A673 (cell line): ENCODE measurements around the gene USP19. TPM values are rescaled to one million over a fixed set of nuclear protein-coding genes. Genes with fewer than 3 reads are reported as not detected.

Experiments
- BruUV-seq: library from RNA; stranded (reverse); fragments of 400-500 nt; replicated peaks from 2 replicates; lab custom pipeline; 2021; lab: Mats Ljungman, UMichigan
- CTCF ChIA-PET: fragments of 300-600 bp; sonication (Branson Sonifier 250); formaldehyde crosslinking; loops from one replicate; lab custom pipeline; 2022; ENCODE audit warnings: antibody characterized with exemption; lab: Charles Lee
- POLR2A ChIA-PET: fragments of 300-600 bp; sonication (Branson Sonifier 250); formaldehyde crosslinking; loops from one replicate; lab custom pipeline; 2022; ENCODE audit warnings: antibody characterized with exemption; ENCODE audit not compliant: low non-redundant PET; lab: Charles Lee
- DNase-seq: peaks from one replicate; pipeline ENCODE4 v3.0.0-alpha.2; 2015; ENCODE audit warnings: low spot score
- H3K27ac ChIP-seq: fragments of 200-600 bp; sonication (generic); 2 replicates; pipeline ENCODE4 v1.5.1; 2016; ENCODE audit warnings: mixed run types, low read depth, mild to moderate bottlenecking, mixed read lengths, antibody characterized with exemption, low read length; ENCODE audit not compliant: poor library complexity, severe bottlenecking
- H3K27me3 ChIP-seq: fragments of 200-600 bp; sonication (generic); replicated peaks from 2 replicates; pipeline ENCODE4 v1.6.1; 2017; ENCODE audit warnings: mixed run types, low read depth, mild to moderate bottlenecking, mixed read lengths, antibody characterized with exemption, low read length; ENCODE audit not compliant: insufficient read depth, poor library complexity
- H3K36me3 ChIP-seq: fragments of 200-600 bp; sonication (generic); 2 replicates; pipeline ENCODE4 v1.6.1; 2016; ENCODE audit warnings: mixed run types, mild to moderate bottlenecking, mixed read lengths, antibody characterized with exemption, low read length; ENCODE audit not compliant: insufficient read depth, poor library complexity, severe bottlenecking
- H3K4me1 ChIP-seq: fragments of 200-600 bp; sonication (generic); 2 replicates; pipeline ENCODE4 v1.6.1; 2017; ENCODE audit warnings: mixed run types, mild to moderate bottlenecking, mixed read lengths, antibody characterized with exemption, low read length; ENCODE audit not compliant: insufficient read depth, poor library complexity, severe bottlenecking
- H3K4me3 ChIP-seq: fragments of 200-600 bp; sonication (generic); 2 replicates; pipeline ENCODE4 v1.5.1; 2016; ENCODE audit warnings: low read depth, mixed run types, mild to moderate bottlenecking, mixed read lengths, low read length; ENCODE audit not compliant: poor library complexity, severe bottlenecking
- H3K9me3 ChIP-seq: fragments of 200-600 bp; sonication (generic); 2 replicates; pipeline ENCODE4 v1.6.1; 2016; ENCODE audit warnings: mixed run types, low read depth, mild to moderate bottlenecking, mixed read lengths, antibody characterized with exemption, low read length; ENCODE audit not compliant: poor library complexity, severe bottlenecking
- CTCF ChIP-seq: fragments of 300-800, 200-600 bp; sonication (generic); conservative IDR thresholded peaks from 2 replicates; pipeline ENCODE4 v1.5.1; 2017; ENCODE audit warnings: low read depth, mild to moderate bottlenecking, antibody characterized with exemption, low read length, moderate library complexity, mixed read lengths
- EZH2 ChIP-seq: fragments of 200-600 bp; sonication (generic); IDR thresholded peaks from 2 replicates; pipeline ENCODE4 v1.6.1; 2017; ENCODE audit warnings: borderline replicate concordance, low read depth, mild to moderate bottlenecking, mixed read lengths, antibody characterized with exemption, low read length; ENCODE audit not compliant: poor library complexity, severe bottlenecking
- intact Hi-C: fragments of 100-400 bp; cut with micrococcal nuclease; formaldehyde crosslinking; loops from one replicate; pipeline ENCODE4 v1.10.0; 2022; ENCODE audit not compliant: unreplicated experiment
- total RNA-seq: library from RNA; stranded (reverse); gene quantifications from 2 replicates; pipeline ENCODE4 v1.2.3, GENCODE V29; 2021

Gene USP19
- total RNA-seq, 1 experiment from 2014 or later: 37.5 TPM

GRCh38 chr3:49124991-49125670, 4.5 kb upstream of the USP19 start:
- no peaks in the 10 kb centered on the region for H3K4me1 ChIP-seq
- no peaks in the 10 kb centered on the region for H3K9me3 ChIP-seq
- no TSS peak for BruUV-seq
- ChIA-PET CTCF (no interaction called here), POLR2A (no interaction called here)
- no peaks in the 10 kb centered on the region for H3K27me3 ChIP-seq
- no peak for DNase-seq
- H3K36me3 ChIP-seq: no peaks in the 10 kb centered on the region
- H3K4me3 ChIP-seq: no peak overlapping the region
- TF ChIP-seq CTCF: peak; percentile 38
- no peak for TF ChIP-seq EZH2
- intact Hi-C loops: no loop called here
- no peak overlapping the region for H3K27ac ChIP-seq

- Histone ChIP-seq H3K4me1 (no peaks in the 10 kb centered on the region), H3K4me3 (no peak overlapping the region), H3K36me3 (no peaks in the 10 kb centered on the region), H3K9me3 (no peaks in the 10 kb centered on the region), H3K27me3 (no peaks in the 10 kb centered on the region), H3K27ac (no peak overlapping the region)
- TF ChIP-seq CTCF (no peak), EZH2 (no peak)
- intact Hi-C loops: no loop called here
- BruUV-seq: no TSS peak
- no peak for DNase-seq
- CTCF ChIA-PET: no interaction called here
- POLR2A ChIA-PET: no interaction called here
These were observed 3.6 kb upstream of the USP19 start for GRCh38 chr3:49124203-49124602.

GRCh38 chr3:49123687-49124086, 3.1 kb upstream of the USP19 start:
- Histone ChIP-seq H3K27ac (no peak overlapping the region), H3K27me3 (no peaks in the 10 kb centered on the region), H3K36me3 (peaks cover 1% of the 10 kb centered on the region), H3K4me1 (no peaks in the 10 kb centered on the region), H3K4me3 (no peak overlapping the region), H3K9me3 (no peaks in the 10 kb centered on the region)
- ChIA-PET POLR2A (no interaction called here), CTCF (no interaction called here)
- TF ChIP-seq EZH2: no peak
- no peak for TF ChIP-seq CTCF
- BruUV-seq: no TSS peak
- no peak for DNase-seq
- intact Hi-C loops: no loop called here
